GM23338 (cell line): ENCODE data around the gene OTUD1. TPM values are rescaled to one million over a fixed set of nuclear protein-coding genes. Genes with fewer than 3 reads are reported as not detected.

ENCODE experiments used
- ATAC-seq: fragments of 200-7000 bp; cut with Tn5 transposase; 3 replicates; pipeline ENCODE4 v1.9.1; 2020
- DNase-seq: peaks from one replicate; pipeline ENCODE4 v3.0.0-alpha.2; 2015; ENCODE audit warnings: low spot score
- H2AFZ ChIP-seq: fragments of 200-600 bp; sonication (generic); 2 replicates; pipeline ENCODE4 v1.8.0; 2016; ENCODE audit warnings: antibody characterized with exemption, mild to moderate bottlenecking, moderate library complexity
- H3F3A ChIP-seq: fragments of 200-600 bp; sonication (generic); replicated peaks from 2 replicates; pipeline ENCODE4 v1.8.0; 2017; ENCODE audit warnings: antibody characterized with exemption, mixed run types, low read depth
- H3K27ac ChIP-seq: fragments of 200-600 bp; sonication (generic); 2 replicates; pipeline ENCODE4 v1.6.1; 2016; ENCODE audit warnings: low read depth
- H3K27me3 ChIP-seq: fragments of 200-600 bp; sonication (generic); 2 replicates; pipeline ENCODE4 v1.8.0; 2016; ENCODE audit warnings: mild to moderate bottlenecking, mixed run types, moderate library complexity; ENCODE audit not compliant: insufficient read depth
- H3K36me3 ChIP-seq: fragments of 200-600 bp; sonication (generic); 2 replicates; pipeline ENCODE4 v1.8.0; 2016; ENCODE audit warnings: mild to moderate bottlenecking; ENCODE audit not compliant: insufficient read depth
- H3K4me1 ChIP-seq: fragments of 200-600 bp; sonication (generic); 2 replicates; pipeline ENCODE4 v1.8.0; 2016; ENCODE audit warnings: mild to moderate bottlenecking, moderate library complexity; ENCODE audit not compliant: insufficient read depth
- H3K4me2 ChIP-seq: fragments of 200-600 bp; sonication (generic); 2 replicates; pipeline ENCODE4 v1.7.1; 2017; ENCODE audit warnings: mixed run types
- H3K4me3 ChIP-seq: fragments of 200-600 bp; sonication (generic); 2 replicates; pipeline ENCODE4 v1.6.1; 2016; ENCODE audit warnings: mixed run types
- H3K79me2 ChIP-seq: fragments of 200-600 bp; sonication (generic); replicated peaks from 2 replicates; pipeline ENCODE4 v1.8.0; 2017; ENCODE audit warnings: mild to moderate bottlenecking; ENCODE audit not compliant: insufficient read depth
- H3K9me2 ChIP-seq: fragments of 200-600 bp; sonication (generic); 2 replicates; pipeline ENCODE4 v1.8.0; 2017; ENCODE audit not compliant: insufficient read depth
- H4K20me1 ChIP-seq: fragments of 200-600 bp; sonication (generic); replicated peaks from 2 replicates; pipeline ENCODE4 v1.8.0; 2017; ENCODE audit warnings: mild to moderate bottlenecking; ENCODE audit not compliant: insufficient read depth
- H3K27ac Mint-ChIP-seq: 2 replicates; pipeline ENCODE4 v1.8.0; 2020; ENCODE audit warnings: inconsistent platforms, mild to moderate bottlenecking, moderate library complexity, mixed read lengths
- H3K27me3 Mint-ChIP-seq: 3 replicates; pipeline ENCODE4 v1.8.0; 2022; ENCODE audit warnings: low read depth, mild to moderate bottlenecking, moderate library complexity, mixed read lengths, inconsistent platforms; ENCODE audit not compliant: insufficient read depth, poor library complexity
- H3K36me3 Mint-ChIP-seq: 3 replicates; pipeline ENCODE4 v1.8.0; 2021; ENCODE audit warnings: low read depth, mild to moderate bottlenecking, inconsistent platforms, moderate library complexity, mixed read lengths
- H3K4me1 Mint-ChIP-seq: 3 replicates; pipeline ENCODE4 v1.8.0; 2020; ENCODE audit warnings: mild to moderate bottlenecking, inconsistent platforms, mixed read lengths
- H3K4me3 Mint-ChIP-seq: 3 replicates; pipeline ENCODE4 v1.8.0; 2021; ENCODE audit warnings: moderate library complexity, mild to moderate bottlenecking, inconsistent platforms, mixed read lengths
- H3K9me3 Mint-ChIP-seq: 3 replicates; pipeline ENCODE4 v1.8.0; 2020; ENCODE audit warnings: moderate library complexity, mild to moderate bottlenecking, inconsistent platforms, mixed read lengths
- CREB1 ChIP-seq: fragments of 250-450 bp; sonication (Bioruptor Pico); IDR thresholded peaks from 2 replicates; pipeline ENCODE4 v1.5.0; 2020; ENCODE audit warnings: low read depth, mild to moderate bottlenecking, moderate library complexity
- EZH2 ChIP-seq: fragments of 200-600 bp; sonication (generic); IDR thresholded peaks from one replicate; pipeline ENCODE4 v1.8.0; 2017; ENCODE audit warnings: antibody characterized with exemption, mild to moderate bottlenecking, low read depth; ENCODE audit not compliant: unreplicated experiment
- EZH2phosphoT487 ChIP-seq: fragments of 200-600 bp; sonication (generic); IDR thresholded peaks from one replicate; pipeline ENCODE4 v1.8.1; 2018; ENCODE audit warnings: antibody characterized with exemption; ENCODE audit not compliant: unreplicated experiment
- JUNB ChIP-seq: IDR thresholded peaks from one replicate; pipeline ENCODE4 v1.6.1; 2016; ENCODE audit warnings: antibody characterized with exemption; ENCODE audit not compliant: unreplicated experiment
- NANOG ChIP-seq: IDR thresholded peaks from 2 replicates; pipeline ENCODE4 v1.6.1; 2016; ENCODE audit warnings: antibody characterized with exemption, borderline replicate concordance
- POLR2AphosphoS5 ChIP-seq: IDR thresholded peaks from 2 replicates; pipeline ENCODE4 v1.6.1; 2016; ENCODE audit warnings: antibody characterized with exemption, low read depth
- STAT1 ChIP-seq: IDR thresholded peaks from one replicate; pipeline ENCODE4 v1.6.1; 2016; ENCODE audit warnings: antibody characterized with exemption; ENCODE audit not compliant: unreplicated experiment
- ZNF114 ChIP-seq: fragments of 250-450 bp; sonication (Bioruptor Pico); IDR thresholded peaks from 2 replicates; pipeline ENCODE4 v1.5.0; 2020; ENCODE audit warnings: mild to moderate bottlenecking, moderate library complexity
- ZNF331 ChIP-seq: fragments of 250-450 bp; sonication (Bioruptor Pico); IDR thresholded peaks from 2 replicates; pipeline ENCODE4 v1.5.0; 2020; ENCODE audit warnings: low read depth, mild to moderate bottlenecking, moderate library complexity
- ZNF462 ChIP-seq: fragments of 250-450 bp; sonication (Bioruptor Pico); IDR thresholded peaks from 2 replicates; pipeline ENCODE4 v1.5.0; 2020; ENCODE audit warnings: mild to moderate bottlenecking, moderate library complexity
- polyA plus RNA-seq: library from polyadenylated mRNA; unstranded; fragments of >200 nt; fragmentation: Nextera tagmentation; extraction: Ambion mirVana; gene quantifications from 2 replicates; pipeline ENCODE4 v1.2.1, GENCODE V29; 2016
- total RNA-seq: library from RNA; depleted of rRNA; stranded (reverse); fragments of >200 nt; shearing (Covaris generic); gene quantifications from 2 replicates; pipeline ENCODE4 v1.2.3, GENCODE V29; 2014
- TF ChIP-seq, protein P1 (sequence below), 2 experiments: fragments of 200-600 bp in 1 of 2; sonication (generic) in 1 of 2; conservative IDR thresholded peaks; 2 replicates each; pipeline versions ENCODE4 v1.5.1 to v1.6.1; 2016 to 2017; ENCODE audit warnings: antibody characterized with exemption in 2 of 2, low read depth in 2 of 2, mild to moderate bottlenecking in 2 of 2, moderate library complexity in 1 of 2
- TF ChIP-seq, protein P2 (sequence below): IDR thresholded peaks from one replicate; pipeline ENCODE4 v1.6.1; 2018; ENCODE audit warnings: antibody characterized with exemption; ENCODE audit not compliant: unreplicated experiment
- TF ChIP-seq, protein P3 (sequence below): IDR thresholded peaks from 2 replicates; pipeline ENCODE4 v1.6.1; 2016; ENCODE audit warnings: antibody characterized with exemption

OTUD1 gene
- total and polyA plus RNA-seq, 2 experiments from 2014 or later: 2.5 to 8.3 TPM

- Histone ChIP-seq H3K27ac (no peak overlapping the region), H3F3A (no peaks in the 10 kb centered on the region; the same call in 1 of the 2 replicates), H3K9me2 (no peaks in the 10 kb centered on the region), H3K27me3 (peaks cover 12% of the 10 kb centered on the region), H4K20me1 (peaks cover 4% of the 10 kb centered on the region; the same call in 1 of the 2 replicates), H2AFZ (no peak overlapping the region), H3K4me2 (peak overlapping the region; percentile 79), H3K4me1 (peaks cover 18% of the 10 kb centered on the region), H3K79me2 (peaks cover 24% of the 10 kb centered on the region), H3K36me3 (no peaks in the 10 kb centered on the region), H3K4me3 (peak overlapping the region; percentile 80)
- DNase-seq (peak; percentile 28), ATAC-seq (peak; percentile 10; the same call in 2 of the 3 replicates)
- Mint-ChIP-seq H3K4me1 (peaks cover 22% of the 10 kb centered on the region), H3K4me3 (peak overlapping the region; percentile 37; the same call in 1 of the 3 replicates), H3K9me3 (peaks cover 6% of the 10 kb centered on the region; the same call in 1 of the 3 replicates), H3K36me3 (peaks cover 7% of the 10 kb centered on the region; the same call in 2 of the 3 replicates), H3K27ac (no peak overlapping the region), H3K27me3 (peaks cover 8% of the 10 kb centered on the region)
- TF ChIP-seq, protein P1, sequence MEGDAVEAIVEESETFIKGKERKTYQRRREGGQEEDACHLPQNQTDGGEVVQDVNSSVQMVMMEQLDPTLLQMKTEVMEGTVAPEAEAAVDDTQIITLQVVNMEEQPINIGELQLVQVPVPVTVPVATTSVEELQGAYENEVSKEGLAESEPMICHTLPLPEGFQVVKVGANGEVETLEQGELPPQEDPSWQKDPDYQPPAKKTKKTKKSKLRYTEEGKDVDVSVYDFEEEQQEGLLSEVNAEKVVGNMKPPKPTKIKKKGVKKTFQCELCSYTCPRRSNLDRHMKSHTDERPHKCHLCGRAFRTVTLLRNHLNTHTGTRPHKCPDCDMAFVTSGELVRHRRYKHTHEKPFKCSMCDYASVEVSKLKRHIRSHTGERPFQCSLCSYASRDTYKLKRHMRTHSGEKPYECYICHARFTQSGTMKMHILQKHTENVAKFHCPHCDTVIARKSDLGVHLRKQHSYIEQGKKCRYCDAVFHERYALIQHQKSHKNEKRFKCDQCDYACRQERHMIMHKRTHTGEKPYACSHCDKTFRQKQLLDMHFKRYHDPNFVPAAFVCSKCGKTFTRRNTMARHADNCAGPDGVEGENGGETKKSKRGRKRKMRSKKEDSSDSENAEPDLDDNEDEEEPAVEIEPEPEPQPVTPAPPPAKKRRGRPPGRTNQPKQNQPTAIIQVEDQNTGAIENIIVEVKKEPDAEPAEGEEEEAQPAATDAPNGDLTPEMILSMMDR (conservative IDR thresholded peaks at IDR 0.05; ENCODE audit: low read depth in 2 of 2): no peak
- TF ChIP-seq POLR2AphosphoS5: no peak
- TF ChIP-seq, protein P2, sequence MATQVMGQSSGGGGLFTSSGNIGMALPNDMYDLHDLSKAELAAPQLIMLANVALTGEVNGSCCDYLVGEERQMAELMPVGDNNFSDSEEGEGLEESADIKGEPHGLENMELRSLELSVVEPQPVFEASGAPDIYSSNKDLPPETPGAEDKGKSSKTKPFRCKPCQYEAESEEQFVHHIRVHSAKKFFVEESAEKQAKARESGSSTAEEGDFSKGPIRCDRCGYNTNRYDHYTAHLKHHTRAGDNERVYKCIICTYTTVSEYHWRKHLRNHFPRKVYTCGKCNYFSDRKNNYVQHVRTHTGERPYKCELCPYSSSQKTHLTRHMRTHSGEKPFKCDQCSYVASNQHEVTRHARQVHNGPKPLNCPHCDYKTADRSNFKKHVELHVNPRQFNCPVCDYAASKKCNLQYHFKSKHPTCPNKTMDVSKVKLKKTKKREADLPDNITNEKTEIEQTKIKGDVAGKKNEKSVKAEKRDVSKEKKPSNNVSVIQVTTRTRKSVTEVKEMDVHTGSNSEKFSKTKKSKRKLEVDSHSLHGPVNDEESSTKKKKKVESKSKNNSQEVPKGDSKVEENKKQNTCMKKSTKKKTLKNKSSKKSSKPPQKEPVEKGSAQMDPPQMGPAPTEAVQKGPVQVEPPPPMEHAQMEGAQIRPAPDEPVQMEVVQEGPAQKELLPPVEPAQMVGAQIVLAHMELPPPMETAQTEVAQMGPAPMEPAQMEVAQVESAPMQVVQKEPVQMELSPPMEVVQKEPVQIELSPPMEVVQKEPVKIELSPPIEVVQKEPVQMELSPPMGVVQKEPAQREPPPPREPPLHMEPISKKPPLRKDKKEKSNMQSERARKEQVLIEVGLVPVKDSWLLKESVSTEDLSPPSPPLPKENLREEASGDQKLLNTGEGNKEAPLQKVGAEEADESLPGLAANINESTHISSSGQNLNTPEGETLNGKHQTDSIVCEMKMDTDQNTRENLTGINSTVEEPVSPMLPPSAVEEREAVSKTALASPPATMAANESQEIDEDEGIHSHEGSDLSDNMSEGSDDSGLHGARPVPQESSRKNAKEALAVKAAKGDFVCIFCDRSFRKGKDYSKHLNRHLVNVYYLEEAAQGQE: no peak
- no peak for TF ChIP-seq EZH2phosphoT487
- TF ChIP-seq EZH2: no peak
- no peak for TF ChIP-seq ZNF114
- TF ChIP-seq ZNF462 (CRISPR knock-in tag): no peak
- TF ChIP-seq NANOG: no peak
- no peak for TF ChIP-seq CREB1 (CRISPR knock-in tag)
- TF ChIP-seq ZNF331 (CRISPR knock-in tag): no peak
- no peak for TF ChIP-seq STAT1
- TF ChIP-seq, protein P3, sequence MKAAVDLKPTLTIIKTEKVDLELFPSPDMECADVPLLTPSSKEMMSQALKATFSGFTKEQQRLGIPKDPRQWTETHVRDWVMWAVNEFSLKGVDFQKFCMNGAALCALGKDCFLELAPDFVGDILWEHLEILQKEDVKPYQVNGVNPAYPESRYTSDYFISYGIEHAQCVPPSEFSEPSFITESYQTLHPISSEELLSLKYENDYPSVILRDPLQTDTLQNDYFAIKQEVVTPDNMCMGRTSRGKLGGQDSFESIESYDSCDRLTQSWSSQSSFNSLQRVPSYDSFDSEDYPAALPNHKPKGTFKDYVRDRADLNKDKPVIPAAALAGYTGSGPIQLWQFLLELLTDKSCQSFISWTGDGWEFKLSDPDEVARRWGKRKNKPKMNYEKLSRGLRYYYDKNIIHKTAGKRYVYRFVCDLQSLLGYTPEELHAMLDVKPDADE: no peak
- TF ChIP-seq JUNB: no peak
These were observed 631 bp downstream of the OTUD1 start for GRCh38 chr10:23439452-23439960.
